Skeletal muscle cell (primary cell): ENCODE data around the gene TSACC.
A peak's percentile ranks its signal among the peaks of the same experiment; 100 is the strongest.
"Not testable (repeated sequence)": the region's sequence is repeated elsewhere in the genome, so short reads cannot be mapped to it uniquely, and the experiment has no call there.

Experiments
- DNase-seq: peaks from one replicate; pipeline ENCODE4 v3.0.0-alpha.2; 2010; ENCODE audit warnings: low read depth
- H3K4me3 ChIP-seq: 2 replicates; pipeline ENCODE4 v1.5.1; 2011; ENCODE audit warnings: low read depth, mild to moderate bottlenecking, control low read depth, low read length, moderate library complexity

Gene TSACC

DNA sequence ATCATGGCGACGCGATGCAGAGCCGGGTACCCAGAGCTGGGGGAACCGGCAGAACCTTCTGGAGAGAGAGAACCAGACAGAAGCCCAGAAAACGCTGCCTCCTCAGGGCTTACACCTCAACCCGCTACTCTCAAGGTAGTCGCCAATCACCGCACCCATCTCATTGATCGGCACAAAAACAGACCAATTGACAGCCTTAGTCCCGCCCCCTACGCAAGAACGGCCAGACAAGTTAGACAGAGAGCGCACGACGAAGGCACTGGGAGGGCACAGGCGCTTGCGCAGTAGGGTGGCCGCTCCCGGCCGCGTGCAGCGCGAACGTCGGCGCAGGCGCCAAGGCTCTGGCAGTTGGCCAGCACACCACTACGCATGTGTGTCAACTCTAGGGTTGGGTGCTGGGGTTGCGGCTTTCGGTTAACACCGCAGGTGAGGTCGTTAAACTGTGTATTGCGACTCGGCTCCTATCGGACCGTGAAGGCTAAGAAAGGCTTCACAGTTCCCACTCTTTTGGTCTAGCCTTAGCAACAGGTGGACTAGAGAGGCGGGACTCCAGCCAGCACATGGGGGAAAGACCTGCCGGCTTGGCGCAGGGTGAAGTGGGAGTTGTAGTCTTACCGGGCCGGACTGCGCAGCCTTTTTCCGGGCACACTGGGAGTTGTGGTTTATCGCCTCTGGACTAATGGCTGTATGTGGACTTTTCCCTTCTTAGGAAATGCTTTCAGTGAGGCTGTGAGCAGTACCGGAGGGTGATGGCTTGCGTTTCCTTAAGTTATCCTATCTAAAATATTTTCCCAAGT, at the start of gene TSACC, which contains the start of gene CCT3:
Gene TSACC (plus strand): TSS at position 347 of the 797 bp plus-strand sequence. CDS start 1,232 bp downstream, outside the sequence.
Gene CCT3 (minus strand): TSS at position 113 of the 797 bp plus-strand sequence. CDS start 108 bp downstream, at position 5.
- peak; percentile 100 for DNase-seq
- peak within 1 kb of the TSS; percentile 83 for H3K4me3 ChIP-seq

GRCh38 chr1:156289857-156290256, 48.5 kb upstream of the TSACC start:
- H3K4me3 ChIP-seq: no peak overlapping the region
- no peak for DNase-seq

DNA sequence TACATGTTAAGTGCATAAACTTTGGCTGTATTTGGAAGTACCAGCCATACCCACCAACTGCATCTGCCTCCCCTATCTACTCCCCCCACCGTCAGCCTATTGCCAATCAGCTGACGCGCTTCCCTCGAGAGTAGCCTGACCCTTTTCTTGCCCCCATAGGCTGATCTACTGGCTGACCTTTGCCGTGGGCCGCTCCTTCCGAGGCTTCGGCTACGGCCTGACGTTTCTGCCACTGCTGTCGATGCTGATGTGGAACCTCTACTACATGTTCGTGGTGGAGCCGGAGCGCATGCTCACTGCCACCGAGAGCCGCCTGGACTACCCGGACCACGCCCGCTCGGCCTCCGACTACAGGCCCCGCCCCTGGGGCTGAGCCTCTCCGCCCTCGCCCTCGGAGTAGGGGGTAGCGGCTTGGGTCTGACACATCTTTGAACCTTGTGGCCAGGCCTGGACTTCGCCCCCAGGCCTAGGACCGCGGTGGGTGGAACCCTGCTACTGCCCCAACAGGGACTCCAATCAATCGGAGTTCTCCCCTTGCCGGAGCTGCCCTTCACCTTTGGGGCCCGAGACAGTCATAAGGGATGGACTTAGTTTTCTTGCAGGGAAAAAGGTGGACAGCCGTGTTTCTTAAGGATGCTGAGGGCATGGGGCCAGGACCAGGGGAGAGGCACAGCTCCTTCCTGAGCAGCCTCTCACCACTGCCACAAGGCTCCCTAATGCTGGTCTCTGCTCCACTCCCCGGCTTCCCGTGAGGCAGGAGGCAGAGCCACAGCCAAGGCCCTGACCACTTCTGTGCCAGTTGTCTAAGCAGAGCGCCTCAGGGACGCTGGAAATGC, 46.9 kb upstream of the TSACC start:
- H3K4me3 ChIP-seq: peak overlapping the region; percentile 60
- peak; percentile 43 for DNase-seq

DNA sequence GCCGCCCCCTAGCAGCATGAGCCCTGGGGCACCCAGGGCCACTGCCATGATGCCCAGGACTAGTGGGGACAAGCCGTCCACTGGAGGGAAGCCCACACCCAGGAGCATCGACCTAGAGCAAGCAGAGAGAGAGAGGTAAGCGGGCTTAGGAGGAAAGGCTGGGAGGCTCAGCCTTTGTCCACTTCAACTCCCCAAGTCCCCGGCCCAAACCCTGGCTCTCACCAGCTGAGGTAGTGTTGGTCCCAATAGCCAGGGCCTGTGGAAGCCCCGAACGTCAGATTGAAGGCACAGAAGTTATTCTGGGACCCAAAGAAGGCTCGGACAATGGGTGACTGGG, 45.3 kb upstream of the TSACC start:
- H3K4me3 ChIP-seq: no peak overlapping the region
- no peak for DNase-seq

GRCh38 chr1:156293895-156294294, 44.4 kb upstream of the TSACC start:
- DNase-seq: no peak
- H3K4me3 ChIP-seq: no peak overlapping the region

- H3K4me3 ChIP-seq: peak within 1 kb of the TSS; percentile 91
- no peak for DNase-seq
These were observed 42.9 kb upstream of the TSACC start, which contains the start of gene GLMP for GRCh38 chr1:156295391-156295947. Gene GLMP, minus strand, starts transcription at chr1:156295679. Its CDS starts 34 bp downstream, at chr1:156295645.

DNA sequence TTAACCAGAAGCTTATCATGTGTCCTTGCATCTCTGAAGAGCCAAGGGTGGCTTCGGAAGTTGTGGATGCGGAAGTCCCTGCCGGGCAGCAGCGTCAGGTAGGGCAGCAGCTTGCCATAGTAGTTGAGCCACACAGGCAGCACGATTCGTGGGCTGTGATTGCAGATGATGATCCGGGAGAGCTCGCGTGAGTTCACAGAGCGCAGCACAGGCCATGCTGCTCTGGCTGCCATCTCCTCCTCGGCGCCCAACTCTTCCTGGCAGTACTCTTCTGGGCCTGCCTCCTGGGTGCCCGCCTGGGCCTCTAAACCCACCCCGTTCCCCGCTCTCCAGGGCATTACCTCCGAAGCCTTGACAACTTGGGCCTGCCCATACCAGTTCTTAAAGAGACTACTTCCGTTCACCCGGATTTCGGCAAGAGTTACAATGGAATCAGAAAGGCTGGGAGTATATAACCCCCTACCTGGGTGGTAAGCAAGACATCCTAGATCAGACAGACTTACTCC, 39.4 kb upstream of the TSACC start, which contains the start of gene VHLL:
Gene VHLL (minus strand): TSS at position 456 of the 506 bp plus-strand sequence. CDS start 118 bp downstream, at position 338.
- DNase-seq: no peak
- H3K4me3 ChIP-seq: no peak within 1 kb of the TSS

DNA sequence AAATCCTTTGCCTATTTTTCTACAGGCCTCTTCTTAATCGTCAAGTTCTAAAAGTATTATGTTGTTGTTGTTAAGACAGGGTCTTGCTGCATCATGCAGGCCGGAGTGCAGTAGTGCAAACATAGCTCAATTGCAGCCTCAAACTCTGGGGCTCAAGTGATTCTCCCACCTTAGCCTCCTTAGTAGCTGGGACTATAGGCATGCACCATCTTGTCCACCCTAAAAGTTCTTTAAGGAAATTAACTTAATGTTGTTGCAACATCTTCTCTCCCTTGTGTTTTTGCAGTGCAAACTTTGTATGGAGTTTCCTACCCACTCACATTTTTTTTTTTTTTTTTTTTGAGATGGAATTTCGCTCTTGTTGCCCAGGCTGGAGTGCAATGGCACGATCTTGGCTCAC, 35.1 kb upstream of the TSACC start:
- DNase-seq: no peak
- H3K4me3 ChIP-seq: no peak overlapping the region

DNA sequence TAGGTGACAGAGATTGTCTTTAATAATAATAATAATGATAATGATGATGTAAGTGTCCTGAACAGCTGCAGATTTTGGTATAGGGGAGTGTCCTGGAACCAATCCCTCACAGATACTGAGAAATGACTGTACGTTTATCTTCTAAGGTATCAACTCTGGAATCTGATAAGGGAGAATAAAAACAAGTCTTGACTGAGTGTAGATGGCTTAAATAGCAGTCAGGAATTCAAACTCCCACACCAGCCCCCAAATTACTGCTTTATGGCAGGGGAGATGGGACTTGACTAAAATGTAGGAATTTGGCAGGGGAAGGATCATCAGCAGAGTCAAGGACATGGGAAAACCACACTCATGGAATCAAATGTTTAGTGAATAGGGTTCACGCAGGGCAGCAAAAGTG, 33.1 kb upstream of the TSACC start:
- no peak overlapping the region for H3K4me3 ChIP-seq
- no peak for DNase-seq

- DNase-seq: no peak
These were observed 30.2 kb upstream of the TSACC start for GRCh38 chr1:156308078-156308477.

GRCh38 chr1:156310962-156311361, 27.4 kb upstream of the TSACC start:
- H3K4me3 ChIP-seq: no peak overlapping the region
- DNase-seq: peak; percentile 14

More at GRCh38 chr1:156308078-156308477, 30.2 kb upstream of the TSACC start:
- H3K4me3 ChIP-seq: no peak overlapping the region

GRCh38 chr1:156316909-156317308, 21.4 kb upstream of the TSACC start:
- no peak for DNase-seq
- no peak overlapping the region for H3K4me3 ChIP-seq

DNA sequence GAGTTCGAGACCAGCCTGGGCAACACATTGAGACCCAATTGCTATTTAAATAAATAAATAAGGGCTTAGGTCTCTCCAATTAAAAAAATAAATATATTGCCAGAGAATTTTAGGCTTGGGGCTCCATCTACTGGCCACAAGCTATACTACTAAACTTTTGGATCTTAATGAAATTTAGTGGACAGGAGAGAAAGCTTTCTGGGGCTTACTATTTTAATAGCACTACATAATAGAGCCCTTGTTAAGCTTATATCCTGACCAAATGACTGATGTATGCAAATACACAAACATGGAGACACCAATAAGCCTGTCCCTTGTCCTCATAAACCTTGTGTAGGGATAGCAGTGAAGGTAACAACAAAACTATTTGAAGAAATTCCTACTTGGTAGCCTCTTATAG, 18.7 kb upstream of the TSACC start:
- DNase-seq: no peak
- H3K4me3 ChIP-seq: no peak overlapping the region

DNA sequence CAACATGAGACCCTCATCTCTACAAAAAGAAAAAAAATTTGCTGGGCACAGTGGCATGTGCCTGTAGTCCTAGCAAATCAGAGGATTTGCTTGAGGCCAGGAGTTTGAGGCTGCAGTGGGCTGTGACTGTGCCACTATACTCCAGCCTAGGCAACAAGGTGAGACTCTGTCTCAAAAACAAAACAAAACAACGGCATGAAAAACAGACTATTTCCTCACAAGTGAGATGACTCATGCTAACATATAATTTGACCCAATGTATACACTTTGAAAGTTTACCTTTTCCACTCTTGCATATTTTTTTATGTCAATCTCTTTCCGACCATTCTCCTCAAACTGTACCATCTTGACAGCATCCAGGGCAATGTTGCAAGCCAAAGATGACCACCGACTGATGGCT, 17.8 kb upstream of the TSACC start:
- H3K4me3 ChIP-seq: no peak overlapping the region
- DNase-seq: no peak

- H3K4me3 ChIP-seq: not testable (repeated sequence)
These were observed 15.1 kb upstream of the TSACC start for GRCh38 chr1:156323179-156323578.

DNA sequence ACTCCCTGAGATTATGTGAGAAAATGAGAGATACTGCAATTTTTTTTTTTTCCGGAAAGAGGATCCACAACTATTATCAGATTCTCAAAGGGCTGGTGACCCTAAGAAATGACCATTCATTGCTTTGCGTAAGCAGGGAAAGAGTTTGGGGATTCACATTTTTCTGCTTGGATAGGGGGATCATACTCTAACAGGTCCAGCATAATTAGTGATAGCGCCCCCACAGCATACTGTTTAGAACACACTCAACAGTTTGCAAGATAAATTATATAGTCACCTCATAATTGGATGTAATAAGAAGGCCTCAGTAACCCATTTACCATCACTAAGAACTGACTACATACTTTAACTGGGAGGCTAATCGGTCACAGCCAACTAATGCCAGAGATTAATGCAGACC, 2.1 kb upstream of the TSACC start:
- peak overlapping the region; percentile 83 for H3K4me3 ChIP-seq
- no peak for DNase-seq

More at GRCh38 chr1:156323179-156323578, 15.1 kb upstream of the TSACC start:
- DNase-seq: not testable (repeated sequence)

- H3K4me3 ChIP-seq: peak overlapping the region; percentile 83
- no peak for DNase-seq
These were observed 1.1 kb upstream of the TSACC start for GRCh38 chr1:156337052-156337887.

DNA sequence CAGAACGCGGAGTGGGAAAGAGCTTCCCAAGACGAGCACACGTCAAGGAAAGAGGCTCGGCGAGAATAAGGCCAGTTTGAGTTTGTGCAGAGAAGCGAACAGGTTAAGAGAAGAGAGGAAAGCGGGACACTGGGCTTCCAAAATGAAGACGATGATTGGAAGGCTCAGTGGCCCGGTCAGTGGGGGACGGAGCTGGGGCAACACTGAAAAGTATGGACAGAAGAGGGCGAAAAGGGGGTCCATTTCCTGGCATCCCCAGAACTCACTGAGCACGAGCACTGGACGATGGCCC, 492 bp upstream of the TSACC start:
- peak overlapping the region; percentile 83 for H3K4me3 ChIP-seq
- DNase-seq: no peak
